NCI-H82 treated with DMSO at 0.1 percent for 48 hours (cell line): ENCODE data around the gene SLC6A9.

Experiments used
- DNase-seq: peaks from one replicate; lab custom pipeline; 2025; ENCODE audit not compliant: unreplicated experiment; lab: John Stamatoyannopoulos, UW

SLC6A9 gene

GRCh38 chr1:43986712-43987111 lies 44.5 kb downstream of the SLC6A9 start:
- DNase-seq = no peak

GRCh38 chr1:43985984-43986595 lies 45.2 kb downstream of the SLC6A9 start:
- no peak for DNase-seq

- DNase-seq = no peak
Observed at GRCh38 chr1:43984855-43985254, 46.4 kb downstream of the SLC6A9 start.

GRCh38 chr1:43983253-43983899 lies 47.9 kb downstream of the SLC6A9 start:
- no peak for DNase-seq

DNA sequence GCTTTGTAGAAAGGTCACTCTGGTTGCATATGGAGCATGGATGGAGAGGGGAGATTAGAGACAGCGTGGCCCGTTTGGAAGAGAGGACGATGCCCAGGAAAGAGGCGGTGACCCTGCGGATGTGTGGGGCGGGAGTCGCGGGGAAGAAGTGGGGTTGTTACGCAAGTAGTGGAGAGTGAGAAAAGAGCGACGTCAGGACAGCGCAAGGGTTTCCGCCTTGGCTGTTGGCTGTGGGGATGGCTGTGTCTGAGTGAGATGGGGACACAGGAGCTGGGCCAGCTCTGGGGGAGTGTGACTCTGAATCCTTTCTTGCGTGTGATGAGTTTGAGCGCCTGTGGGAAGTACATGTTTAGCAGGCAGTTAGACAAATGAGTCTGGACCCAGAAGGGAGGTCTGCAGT lies 48.5 kb downstream of the SLC6A9 start:
- no peak for DNase-seq

DNA sequence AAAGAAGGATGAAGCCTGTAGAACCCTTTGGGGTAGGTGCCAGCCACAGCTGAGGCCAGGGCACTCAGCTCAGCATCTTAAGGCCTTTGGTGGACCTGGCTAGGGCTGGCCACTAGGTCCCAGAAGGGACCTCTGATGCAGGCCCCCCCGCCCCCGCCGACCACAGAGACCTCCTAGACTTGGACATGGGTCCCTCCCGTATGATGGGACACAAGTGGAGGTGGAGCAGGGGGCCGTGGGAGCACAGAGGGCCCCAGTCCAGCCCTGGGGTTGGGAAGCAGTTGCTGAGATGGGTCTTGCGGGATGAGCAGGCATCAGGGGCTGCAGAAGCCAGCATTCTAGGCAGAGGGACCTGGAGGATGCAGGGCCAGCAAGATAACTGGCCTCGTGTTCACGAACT lies 49.0 kb downstream of the SLC6A9 start:
- no peak for DNase-seq

- DNase-seq = no peak
Observed at GRCh38 chr1:43981636-43982035, 49.6 kb downstream of the SLC6A9 start.

- no peak for DNase-seq
Observed at GRCh38 chr1:43981135-43981491, 50.1 kb downstream of the SLC6A9 start.

- DNase-seq = no peak
Observed at GRCh38 chr1:43980255-43981134, 50.8 kb downstream of the SLC6A9 start.

DNA sequence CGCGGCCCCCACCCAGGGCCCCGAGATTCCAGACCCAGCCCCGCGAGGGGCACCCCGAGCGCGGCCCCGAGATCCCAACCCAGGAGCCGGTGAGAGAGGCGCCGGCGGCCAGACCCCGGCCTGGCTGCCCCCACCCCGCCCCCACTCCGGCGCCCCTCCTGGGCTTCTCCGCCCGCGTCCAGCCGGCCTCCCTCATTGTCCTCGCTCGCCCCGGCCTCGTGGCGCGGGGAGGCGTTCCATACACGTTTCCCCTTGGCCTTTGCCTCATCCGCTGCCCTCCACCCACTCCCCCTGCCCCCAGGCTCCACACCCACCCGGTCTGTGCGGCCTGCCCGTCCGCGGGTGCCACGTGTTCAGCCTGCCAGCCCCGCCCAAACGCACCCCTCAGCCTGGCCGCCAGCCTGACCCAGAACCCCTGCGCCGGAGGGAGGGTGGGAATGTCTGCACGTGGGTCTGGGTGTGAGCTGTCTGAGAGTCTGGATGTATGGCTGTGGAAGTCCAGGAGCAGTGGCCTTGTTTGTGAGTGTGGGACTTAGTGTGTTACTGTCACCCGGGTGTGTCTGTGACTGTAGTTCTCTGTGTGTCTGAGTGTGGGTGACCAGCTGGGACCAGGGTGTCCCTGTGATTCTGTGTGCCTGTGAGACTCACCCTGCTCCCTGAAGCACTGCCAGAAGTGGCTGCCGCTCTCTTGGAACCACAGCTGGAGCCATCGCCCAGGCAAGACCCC lies 51.6 kb downstream of the SLC6A9 start:
- no peak for DNase-seq

DNA sequence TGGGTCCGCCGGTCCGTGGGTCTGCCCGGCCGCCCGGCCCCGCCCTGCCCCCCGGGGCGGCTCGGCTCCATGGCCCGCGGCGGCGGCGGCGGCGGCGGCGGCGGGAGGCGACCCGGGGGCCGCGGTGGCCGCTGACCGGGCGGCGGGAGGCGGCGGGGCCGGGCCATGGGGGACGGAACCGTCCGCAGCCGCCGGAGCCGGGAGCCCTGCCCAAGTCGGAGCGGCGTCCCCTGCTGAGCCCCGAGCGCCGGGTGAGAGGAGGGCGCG lies 52.1 kb downstream of the SLC6A9 start:
- no peak for DNase-seq

GRCh38 chr1:43978551-43979260 lies 52.6 kb downstream of the SLC6A9 start, which contains the start of gene B4GALT2:
Gene B4GALT2 (plus strand): TSS chr1:43979210. CDS start chr1:43981161, 1,951 bp downstream.
- DNase-seq = peak; percentile 20

DNA sequence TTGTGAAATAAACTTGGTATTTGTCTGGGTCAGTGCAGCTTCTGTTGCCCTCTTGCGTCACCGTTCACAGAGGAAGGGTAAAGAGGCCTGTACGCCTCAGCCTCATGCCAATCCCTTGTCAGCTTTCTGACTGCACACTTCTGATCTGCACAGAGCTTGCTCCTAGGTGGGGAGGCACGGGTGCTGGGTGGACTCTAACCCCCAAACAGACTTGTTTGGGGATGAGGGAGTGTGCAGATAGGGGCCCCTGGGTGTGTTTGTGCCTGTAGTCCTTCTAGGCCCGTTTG lies 53.1 kb downstream of the SLC6A9 start:
- DNase-seq = no peak

DNA sequence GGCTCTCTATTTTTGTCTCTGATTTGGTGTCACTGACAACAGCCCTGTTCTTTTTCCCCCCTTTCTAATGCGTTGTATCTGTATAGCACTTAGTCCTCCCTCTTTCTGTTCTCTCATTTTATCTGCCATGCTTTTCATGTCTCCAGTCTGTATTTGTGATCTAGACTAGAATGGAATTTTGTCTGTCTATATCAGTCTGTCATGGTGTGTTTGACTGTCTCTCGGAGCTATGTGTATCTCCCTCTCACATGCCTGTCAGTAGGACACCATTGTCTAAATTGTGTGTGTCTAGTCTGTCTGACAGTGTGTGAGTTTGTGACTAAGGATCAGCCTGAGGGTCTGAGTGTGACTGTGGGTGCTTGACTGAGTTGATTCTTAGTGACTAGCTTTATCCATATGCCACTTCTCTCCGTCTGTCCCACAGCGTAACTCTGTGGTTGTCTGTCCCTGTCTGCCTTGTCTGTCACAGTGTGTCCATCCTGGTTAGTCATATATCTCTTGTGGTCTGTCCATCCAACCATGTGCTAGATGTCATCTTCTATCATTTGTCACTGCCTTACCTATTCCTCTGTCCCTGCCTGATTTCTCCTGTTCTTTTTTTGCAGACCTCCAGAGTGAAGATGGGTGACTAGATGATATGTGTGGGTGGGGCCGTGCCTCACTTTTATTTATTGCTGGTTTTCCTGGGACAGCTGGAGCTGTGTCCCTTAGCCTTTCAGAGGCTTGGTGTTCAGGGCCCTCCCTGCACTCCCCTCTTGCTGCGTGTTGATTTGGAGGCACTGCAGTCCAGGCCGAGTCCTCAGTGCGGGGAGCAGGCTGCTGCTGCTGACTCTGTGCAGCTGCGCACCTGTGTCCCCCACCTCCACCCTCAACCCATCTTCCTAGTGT lies 53.6 kb downstream of the SLC6A9 start:
- DNase-seq = no peak

DNA sequence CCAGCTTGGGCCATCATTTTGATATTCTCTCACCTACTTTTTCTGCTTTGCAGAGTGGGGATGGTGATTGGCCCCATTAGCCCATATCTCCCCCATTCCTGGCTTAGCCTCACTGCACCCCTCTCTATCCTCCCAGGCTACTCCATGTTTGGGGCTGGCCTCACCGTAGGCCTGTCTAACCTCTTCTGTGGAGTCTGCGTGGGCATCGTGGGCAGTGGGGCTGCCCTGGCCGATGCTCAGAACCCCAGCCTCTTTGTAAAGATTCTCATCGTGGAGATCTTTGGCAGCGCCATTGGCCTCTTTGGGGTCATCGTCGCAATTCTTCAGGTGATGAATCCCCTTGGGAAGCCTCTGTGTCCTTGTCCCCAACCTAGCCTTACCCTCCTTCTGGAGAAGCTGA lies 54.4 kb downstream of the SLC6A9 start:
- DNase-seq = no peak

DNA sequence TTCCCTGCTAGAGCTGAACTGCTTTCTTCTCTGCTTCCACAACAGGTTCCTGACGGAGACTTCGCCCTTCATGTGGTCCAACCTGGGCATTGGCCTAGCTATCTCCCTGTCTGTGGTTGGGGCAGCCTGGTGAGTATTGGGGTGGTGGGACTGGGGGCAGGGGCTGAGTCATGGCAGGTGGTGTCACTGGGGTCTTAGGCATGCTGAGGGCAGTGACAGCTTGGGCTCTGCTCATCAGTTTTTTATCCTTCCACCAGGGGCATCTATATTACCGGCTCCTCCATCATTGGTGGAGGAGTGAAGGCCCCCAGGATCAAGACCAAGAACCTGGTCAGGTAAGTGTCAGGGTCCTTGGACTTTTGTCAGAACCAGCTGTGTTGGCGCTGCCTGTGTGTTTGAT lies 55.2 kb downstream of the SLC6A9 start:
- DNase-seq = no peak

- no peak for DNase-seq
Observed at GRCh38 chr1:43975249-43975961, 55.9 kb downstream of the SLC6A9 start.

DNA sequence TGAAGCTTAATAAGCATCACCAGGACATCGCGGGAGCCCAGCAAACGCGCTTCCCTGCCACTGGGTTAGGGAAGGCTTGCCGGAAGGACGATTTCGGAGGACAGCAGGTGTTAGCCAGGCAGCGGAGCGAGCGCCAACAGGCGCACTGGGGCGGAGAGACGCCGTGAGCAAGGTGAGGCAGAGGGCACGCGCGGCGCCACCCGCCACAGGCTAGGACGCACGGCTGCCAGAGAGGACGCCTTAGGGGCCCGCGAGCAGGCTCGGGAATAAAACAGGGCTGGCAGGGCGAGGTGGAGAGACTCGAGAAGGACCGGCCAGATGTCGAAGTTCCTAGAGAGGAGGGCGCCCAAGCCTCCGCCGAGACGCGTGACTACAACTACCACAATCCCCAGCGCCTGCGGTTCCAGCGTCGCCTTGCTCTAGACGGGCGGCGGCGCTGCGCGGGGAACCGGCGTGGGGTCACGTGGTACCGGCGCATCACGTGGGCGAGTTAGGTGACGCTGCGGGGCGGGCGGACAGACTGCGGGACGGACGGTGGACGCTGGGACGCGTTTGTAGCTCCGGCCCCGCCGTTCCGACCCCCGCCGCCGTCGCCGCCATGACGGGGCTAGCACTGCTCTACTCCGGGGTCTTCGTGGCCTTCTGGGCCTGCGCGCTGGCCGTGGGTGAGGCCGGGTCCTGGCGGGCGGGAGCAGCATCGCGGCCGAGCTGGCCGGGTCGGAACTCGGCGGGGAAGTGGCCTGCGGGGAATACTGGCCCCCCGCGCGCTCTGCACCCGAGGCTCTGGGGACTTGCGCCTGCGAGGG lies 56.6 kb downstream of the SLC6A9 start, which contains the start of gene ATP6V0B:
Gene ATP6V0B, plus strand, starts transcription at position 518 of the 806 bp plus-strand sequence. Its CDS starts 81 bp downstream, at position 599.
- peak; percentile 94 for DNase-seq
